HL-60 (cell line): Measurements from ENCODE around the gene CHAF1A.

Experiments used
- CTCF ChIP-seq: IDR thresholded peaks from one replicate; pipeline ENCODE4 v1.5.1; 2011; ENCODE audit warnings: low read length, control low read depth, inconsistent platforms; ENCODE audit not compliant: insufficient read depth
- GABPA ChIP-seq: IDR thresholded peaks from 2 replicates; pipeline ENCODE4 v1.6.1; 2012; ENCODE audit warnings: low read depth
- POLR2AphosphoS5 ChIP-seq: IDR thresholded peaks from 2 replicates; pipeline ENCODE4 v1.6.1; 2012; ENCODE audit warnings: low read depth
- REST ChIP-seq: IDR thresholded peaks from 2 replicates; pipeline ENCODE4 v1.6.1; 2012; ENCODE audit warnings: low read depth; ENCODE audit not compliant: insufficient replicate concordance
- SPI1 ChIP-seq: IDR thresholded peaks from 2 replicates; pipeline ENCODE4 v1.6.1; 2012; ENCODE audit warnings: low read depth, mild to moderate bottlenecking, borderline replicate concordance

- TF ChIP-seq CTCF: no peak
- TF ChIP-seq REST: no peak
- no peak for TF ChIP-seq POLR2AphosphoS5
- TF ChIP-seq GABPA: no peak
- TF ChIP-seq SPI1: no peak
Observed at GRCh38 chr19:4432918-4433506, 30.6 kb downstream of the CHAF1A start.
